C4-2B (cell line): Measurements from ENCODE around the gene TFPI.
"Not testable (repeated sequence)": the region's sequence is repeated elsewhere in the genome, so short reads cannot be mapped to it uniquely, and the experiment has no call there.

Experiments
- H3K27ac ChIP-seq: fragments of 450-650 bp; 2 replicates; pipeline ENCODE4 v1.5.1; 2017
- ZFX ChIP-seq: fragments of 450-650 bp; IDR thresholded peaks from 2 replicates; pipeline ENCODE4 v1.6.1; 2017
- TF ChIP-seq, protein P1 (sequence below): fragments of 450-650 bp; conservative IDR thresholded peaks from 2 replicates; pipeline ENCODE4 v1.5.1; 2017; ENCODE audit warnings: mild to moderate bottlenecking

Gene TFPI

DNA sequence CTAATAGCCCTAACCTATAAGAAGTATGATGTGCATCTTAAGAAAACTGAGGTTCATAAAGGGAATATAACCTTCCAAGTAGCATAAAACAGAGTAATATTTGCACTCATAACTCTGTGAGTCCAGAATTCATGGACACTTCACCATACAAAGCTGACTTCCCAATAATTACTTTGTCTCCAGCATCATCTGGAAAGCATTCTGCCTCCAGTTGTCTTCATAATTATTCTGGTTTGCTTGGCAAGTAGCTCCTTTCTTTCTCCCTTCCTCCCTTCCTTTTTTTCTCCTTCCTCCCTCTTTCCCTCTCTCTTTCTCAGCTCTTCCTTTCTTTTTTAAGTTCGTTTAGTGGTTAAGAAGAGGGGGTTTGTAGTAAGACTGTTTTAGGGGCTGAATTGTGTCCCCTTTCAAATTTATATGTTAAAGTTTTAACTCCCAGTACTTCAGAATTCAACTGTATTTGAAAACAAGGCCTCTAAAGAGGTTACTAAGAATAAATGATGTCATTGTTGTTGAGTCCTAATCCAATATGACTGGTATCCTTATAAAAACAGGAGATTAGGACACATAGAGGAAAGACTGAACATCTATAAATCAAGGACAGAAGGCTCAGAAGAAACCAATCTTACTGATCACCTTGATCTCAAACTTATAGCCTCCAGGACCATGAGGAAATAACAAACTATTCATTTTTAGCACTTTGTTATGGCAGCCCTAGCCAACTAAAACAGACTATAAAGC lies 28.9 kb downstream of the TFPI start:
- TF ChIP-seq ZFX, result no peak
- TF ChIP-seq, protein P1, sequence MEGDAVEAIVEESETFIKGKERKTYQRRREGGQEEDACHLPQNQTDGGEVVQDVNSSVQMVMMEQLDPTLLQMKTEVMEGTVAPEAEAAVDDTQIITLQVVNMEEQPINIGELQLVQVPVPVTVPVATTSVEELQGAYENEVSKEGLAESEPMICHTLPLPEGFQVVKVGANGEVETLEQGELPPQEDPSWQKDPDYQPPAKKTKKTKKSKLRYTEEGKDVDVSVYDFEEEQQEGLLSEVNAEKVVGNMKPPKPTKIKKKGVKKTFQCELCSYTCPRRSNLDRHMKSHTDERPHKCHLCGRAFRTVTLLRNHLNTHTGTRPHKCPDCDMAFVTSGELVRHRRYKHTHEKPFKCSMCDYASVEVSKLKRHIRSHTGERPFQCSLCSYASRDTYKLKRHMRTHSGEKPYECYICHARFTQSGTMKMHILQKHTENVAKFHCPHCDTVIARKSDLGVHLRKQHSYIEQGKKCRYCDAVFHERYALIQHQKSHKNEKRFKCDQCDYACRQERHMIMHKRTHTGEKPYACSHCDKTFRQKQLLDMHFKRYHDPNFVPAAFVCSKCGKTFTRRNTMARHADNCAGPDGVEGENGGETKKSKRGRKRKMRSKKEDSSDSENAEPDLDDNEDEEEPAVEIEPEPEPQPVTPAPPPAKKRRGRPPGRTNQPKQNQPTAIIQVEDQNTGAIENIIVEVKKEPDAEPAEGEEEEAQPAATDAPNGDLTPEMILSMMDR, result no peak
- no peak overlapping the region for H3K27ac ChIP-seq

DNA sequence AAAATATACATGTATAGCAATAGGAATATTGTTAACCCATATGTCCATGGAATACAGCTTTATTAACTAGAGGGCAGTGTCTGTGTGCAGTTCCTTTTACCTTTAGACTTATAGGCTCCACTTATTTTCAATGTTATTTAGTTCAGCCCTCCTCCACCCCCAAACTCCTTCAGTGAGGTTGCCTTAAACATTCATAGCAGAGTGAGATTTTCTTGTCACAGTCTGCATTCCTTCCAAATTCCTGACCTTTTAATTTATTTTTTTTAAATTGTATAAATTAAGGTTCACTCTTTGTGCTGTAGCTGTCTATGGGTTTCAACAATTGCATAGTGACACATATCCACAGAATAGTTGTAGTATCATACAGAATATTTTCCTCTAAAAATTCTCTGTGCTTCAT lies 30.9 kb downstream of the TFPI start:
- TF ChIP-seq ZFX, result no peak
- TF ChIP-seq, protein P1, result no peak
- H3K27ac ChIP-seq, result no peak overlapping the region

DNA sequence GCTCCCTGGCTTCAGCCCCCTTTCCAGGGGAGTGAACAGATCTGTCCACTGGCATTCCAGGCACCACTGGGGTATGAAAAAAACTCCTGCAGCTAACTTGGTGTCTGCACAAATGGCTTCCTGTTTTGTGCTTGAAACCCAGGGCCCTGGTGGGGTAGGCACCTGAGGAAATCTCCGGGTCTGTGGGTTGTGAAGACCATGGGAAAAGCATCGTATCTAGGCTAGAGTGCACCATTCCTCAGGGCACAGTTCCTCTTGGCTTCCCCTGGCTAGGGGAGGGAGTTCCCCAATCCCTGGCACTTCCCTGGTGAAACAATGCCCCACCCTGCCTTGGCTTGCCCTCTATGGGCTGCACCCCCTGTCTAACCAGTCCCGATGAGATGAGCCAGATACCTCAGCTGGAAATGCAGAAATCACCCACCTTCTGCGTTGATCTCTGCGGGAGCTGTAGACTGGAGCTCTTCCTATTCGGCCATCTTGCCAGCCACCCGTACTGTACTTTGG lies 34.1 kb downstream of the TFPI start:
- TF ChIP-seq ZFX, result no peak
- no peak overlapping the region for H3K27ac ChIP-seq

DNA sequence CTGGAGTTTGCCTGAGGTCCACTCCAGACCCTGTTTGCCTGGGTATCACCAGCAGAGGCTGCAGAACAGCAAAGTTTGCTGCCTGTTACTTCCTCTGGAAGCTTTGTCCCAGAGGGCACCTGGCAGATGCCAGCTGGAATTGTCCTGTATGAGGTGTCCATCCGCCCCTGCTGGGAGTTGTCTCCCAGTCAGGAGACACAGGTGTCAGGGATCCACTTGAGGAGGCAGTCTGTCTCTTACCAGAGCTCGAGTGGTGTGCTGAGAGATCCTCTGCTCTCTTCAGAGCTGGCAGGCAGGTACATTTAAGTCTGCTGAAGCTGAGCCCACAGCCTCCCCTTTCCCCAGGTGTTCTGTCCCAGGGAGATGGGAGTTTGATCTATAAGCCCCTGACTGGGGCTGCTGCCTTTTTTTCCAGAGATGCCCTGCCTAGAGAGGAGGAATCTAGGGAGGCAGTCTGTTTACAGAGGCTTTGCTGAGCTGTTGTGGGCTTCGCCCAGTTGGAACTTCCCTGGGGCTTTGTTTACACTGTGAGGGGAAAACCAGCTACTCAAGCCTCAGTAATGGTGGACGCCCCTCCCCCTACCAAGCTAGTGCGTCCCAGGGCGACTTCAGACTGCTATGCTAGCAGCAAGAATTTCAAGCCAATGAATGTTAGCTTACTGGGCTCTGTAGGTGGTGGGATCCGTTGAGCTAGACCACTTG lies 34.7 kb downstream of the TFPI start:
- no peak for TF ChIP-seq ZFX
- TF ChIP-seq, protein P1, result no peak
- H3K27ac ChIP-seq, result no peak overlapping the region

DNA sequence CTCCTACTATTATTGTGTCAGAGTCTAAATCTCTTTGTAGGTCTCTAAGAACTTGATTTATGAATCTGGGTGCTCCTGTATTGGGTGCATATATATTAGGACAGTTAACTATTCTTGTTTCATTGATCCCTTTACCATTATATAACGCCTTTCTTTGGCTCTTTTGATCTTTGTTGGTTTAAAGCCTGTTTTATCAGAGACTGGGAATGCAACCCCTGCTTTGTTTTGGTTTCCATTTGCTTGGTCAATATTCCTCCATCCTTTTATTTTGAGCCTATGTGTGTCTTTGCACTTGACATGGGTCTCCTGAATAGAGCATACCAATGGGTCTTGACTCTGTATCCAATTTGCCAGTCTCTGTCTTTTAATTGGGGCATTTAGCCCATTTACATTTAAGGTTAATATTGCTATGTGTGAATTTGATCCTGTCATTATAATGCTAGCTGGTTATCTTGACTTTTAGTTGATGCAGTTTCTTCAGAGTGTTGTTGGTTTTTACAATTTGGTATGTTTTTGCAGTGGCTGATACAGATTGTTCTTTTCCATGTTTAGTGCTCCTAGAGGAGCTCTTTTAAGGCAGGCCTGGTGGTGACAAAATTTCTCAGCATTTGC lies 36.4 kb downstream of the TFPI start:
- H3K27ac ChIP-seq, result not testable (repeated sequence)

DNA sequence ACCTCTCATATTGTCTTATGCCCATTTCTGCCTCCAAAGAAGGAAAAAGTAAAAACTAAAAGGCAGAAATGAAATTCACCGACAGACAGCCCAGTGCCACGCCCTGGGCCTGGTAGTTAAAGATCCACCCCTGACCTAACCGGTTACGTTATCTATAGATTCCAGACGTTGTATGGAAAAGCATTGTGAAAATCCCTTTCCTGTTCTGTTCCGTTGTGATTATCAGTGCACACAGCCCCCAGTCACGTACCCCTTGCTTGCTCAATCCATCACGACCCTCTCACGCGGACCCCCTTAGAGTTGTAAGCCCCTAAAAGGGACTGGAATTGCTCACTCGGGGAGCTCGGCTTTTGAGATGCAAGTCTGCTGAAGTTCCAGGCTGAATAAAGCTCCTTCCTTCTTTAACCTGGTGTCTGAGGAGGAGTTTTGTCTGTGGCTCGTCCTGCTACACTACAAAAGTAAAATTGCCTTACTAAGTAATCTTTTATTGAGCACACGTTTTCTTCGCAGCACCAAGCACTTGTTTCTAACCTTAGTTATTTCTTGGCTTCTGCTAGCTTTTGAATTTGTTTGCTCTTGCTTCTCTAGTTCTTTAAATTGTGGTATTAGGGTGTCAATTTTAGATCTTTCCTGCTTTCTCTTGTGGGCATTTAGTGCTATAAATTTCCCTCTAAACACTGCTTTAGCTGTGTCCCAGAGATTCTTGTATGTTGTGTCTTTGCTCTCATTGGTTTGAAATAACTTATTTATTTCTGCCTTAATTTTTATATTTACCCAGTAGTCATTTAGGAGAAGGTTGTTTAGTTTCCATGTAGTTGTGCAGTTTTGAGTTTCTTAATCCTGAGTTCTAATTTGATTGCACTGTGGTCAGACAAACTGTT lies 37.4 kb downstream of the TFPI start:
- H3K27ac ChIP-seq, result not testable (repeated sequence)

DNA sequence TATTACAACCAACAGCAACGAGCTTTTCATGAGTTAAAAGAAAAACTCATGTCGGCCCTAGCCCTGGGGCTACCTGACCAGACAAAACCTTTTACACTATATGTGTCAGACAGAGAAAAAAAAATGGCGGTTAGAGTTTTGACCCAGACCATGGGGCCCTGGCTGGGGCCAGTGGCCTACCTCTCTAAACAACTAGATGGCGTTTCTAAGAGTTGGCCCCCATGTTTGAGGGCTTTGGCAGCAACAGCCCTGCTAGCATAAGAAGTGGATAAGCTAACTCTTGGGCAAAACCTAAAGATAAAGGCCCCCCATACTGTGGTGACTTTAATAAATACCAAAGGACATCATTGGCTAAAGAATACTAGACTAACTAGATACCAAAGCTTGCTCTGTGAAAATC lies 39.3 kb downstream of the TFPI start:
- TF ChIP-seq, protein P1, result no peak
- TF ChIP-seq ZFX, result no peak
- H3K27ac ChIP-seq, result no peak overlapping the region

DNA sequence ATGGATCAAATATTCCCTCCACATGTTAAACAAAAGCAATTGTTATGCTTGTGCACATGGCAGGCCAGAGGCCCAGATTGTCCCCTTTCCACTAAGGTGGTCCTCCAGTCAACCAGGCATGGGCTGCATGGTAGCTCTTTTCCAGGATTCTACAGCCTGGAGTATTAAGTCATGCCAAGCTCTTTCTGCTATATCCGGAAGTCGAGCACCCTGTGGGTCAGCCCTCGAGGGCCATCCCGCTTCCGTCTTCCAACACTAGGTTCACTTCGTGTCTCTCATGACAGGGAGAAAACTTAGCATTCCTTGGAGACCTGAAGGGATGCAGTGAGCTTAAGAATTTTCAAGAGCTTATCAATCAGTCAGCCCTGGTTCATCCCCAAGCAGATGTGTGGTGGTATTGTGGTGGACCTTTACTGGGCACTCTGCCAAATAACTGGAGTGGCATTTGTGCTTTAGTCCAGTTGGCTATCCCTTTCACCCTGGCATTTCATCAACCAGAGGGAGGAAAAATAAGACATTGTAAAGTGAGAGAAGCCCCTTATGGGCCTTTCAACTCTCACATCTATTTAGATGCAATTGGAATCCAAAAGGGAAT lies 39.9 kb downstream of the TFPI start:
- H3K27ac ChIP-seq, result not testable (repeated sequence)

DNA sequence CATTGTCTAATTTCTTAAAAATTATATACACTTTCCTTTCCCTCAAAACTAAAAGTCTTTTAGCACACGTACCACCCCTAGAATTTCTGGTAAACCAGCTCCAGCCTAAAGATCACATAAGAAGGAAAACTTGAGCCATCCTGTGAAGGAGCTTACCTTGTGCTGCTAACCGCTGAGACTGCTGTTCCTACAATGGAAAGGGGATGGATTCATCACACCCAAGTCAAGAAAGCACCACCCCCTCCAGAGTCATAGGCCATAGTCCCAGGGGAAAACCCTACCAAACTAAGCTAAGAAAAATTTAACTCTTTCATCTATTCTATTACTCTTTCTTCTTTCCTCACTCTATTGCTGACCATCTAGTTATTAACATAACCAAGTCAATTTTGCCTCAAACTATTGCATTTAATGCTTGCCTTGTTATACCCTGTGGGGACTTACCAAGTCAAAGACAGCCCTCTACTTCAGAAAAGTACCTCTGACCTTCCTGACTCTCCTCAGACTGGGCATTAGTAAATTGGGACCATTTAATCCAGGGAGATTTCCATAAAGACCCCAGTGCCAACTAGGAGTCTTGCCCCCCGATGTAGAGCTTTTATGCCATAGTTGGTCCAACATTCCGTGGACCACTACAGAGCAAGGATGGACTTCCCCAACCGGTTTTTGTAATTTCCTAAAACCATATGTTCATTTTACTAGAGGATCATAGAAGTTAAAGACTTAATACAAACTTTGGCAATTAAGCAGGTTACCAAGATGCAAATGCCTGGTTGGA lies 40.6 kb downstream of the TFPI start:
- H3K27ac ChIP-seq, result not testable (repeated sequence)
